SK-N-SH (cell line): ENCODE measurements around the gene RETREG2. TPM values are rescaled to one million over a fixed set of nuclear protein-coding genes. Genes with fewer than 3 reads are reported as not detected.

Experiments used
- CTCF ChIA-PET: fragments of 300-600, 350-600 bp; formaldehyde crosslinking; extraction: SDS; loops from one replicate; lab custom pipeline; 2021; lab: Yijun Ruan, JAX
- POLR2A ChIA-PET: fragments of 350-600 bp; sonication (Branson Sonifier 250); formaldehyde crosslinking; extraction: SDS; loops from one replicate; lab custom pipeline; 2020; ENCODE audit warnings: antibody characterized with exemption, inconsistent platforms; lab: Yijun Ruan, JAX
- DNase-seq: peaks from one replicate; pipeline ENCODE4 v3.0.0; 2012
- H2AFZ ChIP-seq: fragments of 200-600 bp; sonication (generic); 2 replicates; pipeline ENCODE4 v1.8.1; 2016; ENCODE audit warnings: antibody characterized with exemption, mild to moderate bottlenecking, low read depth
- H3F3A ChIP-seq: fragments of 200-600 bp; sonication (generic); replicated peaks from 2 replicates; pipeline ENCODE3; 2016; ENCODE audit warnings: antibody characterized with exemption, mild to moderate bottlenecking; ENCODE audit not compliant: insufficient read depth
- H3K27ac ChIP-seq, 2 experiments: fragments of 200-500 bp in 1 of 2; fragments of 200-600 bp in 1 of 2; sonication (Bioruptor generic) in 1 of 2; sonication (generic), shearing (Covaris generic) in 1 of 2; 2 replicates each; pipeline versions ENCODE4 v1.5.1 to v1.6.1; 2014 to 2016; ENCODE audit warnings: low read depth in 2 of 2, inconsistent platforms in 1 of 2, low read length in 1 of 2, mild to moderate bottlenecking in 1 of 2, mixed read lengths in 1 of 2
- H3K27me3 ChIP-seq: fragments of 200-600 bp; sonication (generic), shearing (Covaris generic); 2 replicates; pipeline ENCODE4 v1.6.1; 2016; ENCODE audit warnings: mixed run types; ENCODE audit not compliant: insufficient read depth
- H3K36me3 ChIP-seq, 2 experiments: fragments of 200-500 bp in 1 of 2; fragments of 200-600 bp in 1 of 2; sonication (Bioruptor generic) in 1 of 2; sonication (generic) in 1 of 2; replicated peaks in 1 of 2; 2 replicates each; pipeline versions ENCODE3 to v1.5.1; 2014 to 2016; ENCODE audit warnings: low read length in 1 of 2, mild to moderate bottlenecking in 1 of 2; ENCODE audit not compliant: insufficient read depth in 2 of 2, control insufficient read depth in 1 of 2
- H3K4me1 ChIP-seq, 2 experiments: fragments of 200-500 bp in 1 of 2; fragments of 200-600 bp in 1 of 2; sonication (Bioruptor generic) in 1 of 2; sonication (generic), shearing (Covaris generic) in 1 of 2; 2 replicates each; pipeline versions ENCODE4 v1.5.1 to v1.6.1; 2014 to 2016; ENCODE audit warnings: low read depth in 1 of 2, low read length in 1 of 2, mixed run types in 1 of 2; ENCODE audit not compliant: insufficient read depth in 2 of 2, control insufficient read depth in 1 of 2
- H3K4me2 ChIP-seq: fragments of 200-600 bp; sonication (generic), shearing (Covaris generic); 2 replicates; pipeline ENCODE4 v1.6.1; 2017; ENCODE audit warnings: mixed run types
- H3K4me3 ChIP-seq, 2 experiments: fragments of 200-500 bp in 1 of 2; fragments of 200-600 bp in 1 of 2; sonication (Bioruptor generic) in 1 of 2; sonication (generic), shearing (Covaris generic) in 1 of 2; 2 replicates each; pipeline versions ENCODE4 v1.5.1 to v1.8.1; 2014 to 2016; ENCODE audit warnings: low read depth in 2 of 2, inconsistent platforms in 1 of 2, low read length in 1 of 2, mild to moderate bottlenecking in 1 of 2, mixed read lengths in 1 of 2, moderate library complexity in 1 of 2
- H3K79me2 ChIP-seq: fragments of 200-600 bp; sonication (generic); 2 replicates; pipeline ENCODE4 v1.8.1; 2017; ENCODE audit warnings: mild to moderate bottlenecking; ENCODE audit not compliant: insufficient read depth
- H3K9ac ChIP-seq: fragments of 200-600 bp; sonication (generic); 2 replicates; pipeline ENCODE4 v1.6.1; 2017; ENCODE audit warnings: mixed run types
- H3K9me2 ChIP-seq: fragments of 200-600 bp; sonication (generic); 2 replicates; pipeline ENCODE4 v1.6.1; 2017; ENCODE audit warnings: mixed run types
- H3K9me3 ChIP-seq: fragments of 200-600 bp; sonication (generic); 2 replicates; pipeline ENCODE4 v1.6.1; 2017; ENCODE audit warnings: mixed run types, mild to moderate bottlenecking, moderate library complexity
- H4K20me1 ChIP-seq: fragments of 200-600 bp; sonication (generic); 2 replicates; pipeline ENCODE4 v1.6.1; 2017; ENCODE audit warnings: mild to moderate bottlenecking, mixed run types; ENCODE audit not compliant: insufficient read depth
- EP300 ChIP-seq, 2 experiments: IDR thresholded peaks; 2 replicates each; pipeline versions ENCODE4 v1.4.0 to v1.6.1; 2012; ENCODE audit warnings: borderline replicate concordance in 1 of 2, low read depth in 1 of 2, low read length in 1 of 2
- EZH2phosphoT487 ChIP-seq: fragments of 200-600 bp; sonication (generic); IDR thresholded peaks from 2 replicates; pipeline ENCODE4 v1.6.1; 2017; ENCODE audit warnings: low read depth, mixed run types, mild to moderate bottlenecking, antibody characterized with exemption, moderate library complexity, borderline replicate concordance
- FOXM1 ChIP-seq: IDR thresholded peaks from 2 replicates; pipeline ENCODE4 v1.4.0; 2012; ENCODE audit warnings: low read depth, mild to moderate bottlenecking
- GABPA ChIP-seq: IDR thresholded peaks from 2 replicates; pipeline ENCODE4 v1.4.0; 2012; ENCODE audit warnings: low read depth, mild to moderate bottlenecking
- GATA2 ChIP-seq: sonication (generic); formaldehyde crosslinking; IDR thresholded peaks from 2 replicates; pipeline ENCODE4 v1.5.0; 2020; ENCODE audit warnings: mild to moderate bottlenecking, missing genetic modification reagents
- JUND ChIP-seq: IDR thresholded peaks from 2 replicates; pipeline ENCODE4 v1.4.0; 2012
- MXI1 ChIP-seq: IDR thresholded peaks from 2 replicates; pipeline ENCODE4 v1.6.1; 2012; ENCODE audit warnings: mild to moderate bottlenecking, low read depth, low read length, improper control_type of control experiment
- POLR2AphosphoS5 ChIP-seq: IDR thresholded peaks from 2 replicates; pipeline ENCODE4 v1.6.1; 2012; ENCODE audit warnings: low read depth, low read length
- RAD21 ChIP-seq: IDR thresholded peaks from 2 replicates; pipeline ENCODE4 v1.6.1; 2012; ENCODE audit warnings: mild to moderate bottlenecking, low read length
- REST ChIP-seq: IDR thresholded peaks from 2 replicates; pipeline ENCODE4 v1.6.1; 2012; ENCODE audit warnings: mild to moderate bottlenecking, low read depth, low read length, moderate library complexity
- RFX5 ChIP-seq: IDR thresholded peaks from 2 replicates; pipeline ENCODE4 v1.6.1; 2012; ENCODE audit warnings: mild to moderate bottlenecking, improper control_type of control experiment, low read length
- RXRA ChIP-seq: IDR thresholded peaks from 2 replicates; pipeline ENCODE4 v1.4.0; 2012; ENCODE audit warnings: low read depth, mild to moderate bottlenecking, borderline replicate concordance
- SMC3 ChIP-seq: IDR thresholded peaks from 2 replicates; pipeline ENCODE4 v1.6.1; 2012; ENCODE audit warnings: low read depth, low read length, improper control_type of control experiment
- TEAD4 ChIP-seq: IDR thresholded peaks from 2 replicates; pipeline ENCODE4 v1.4.0; 2012; ENCODE audit warnings: mild to moderate bottlenecking, borderline replicate concordance; ENCODE audit not compliant: insufficient read depth
- WGBS: methylation state at CpG from one replicate; pipeline ENCODE4 v1.1.6; 2017; ENCODE audit warnings: low lambda C conversion rate; 5-methylcytosine and 5-hydroxymethylcytosine counted together
- polyA plus RNA-seq, 3 experiments: library from polyadenylated mRNA; depleted of rRNA; stranded (reverse); fragments of >200 nt; gene quantifications; 2 replicates each; pipeline ENCODE4 v1.2.3, GENCODE V29; 2012
- TF ChIP-seq, protein P1 (sequence below): IDR thresholded peaks from 2 replicates; pipeline ENCODE4 v1.4.0; 2012; ENCODE audit warnings: low read depth, borderline replicate concordance
- TF ChIP-seq, protein P2 (sequence below): fragments of 200-600 bp; sonication (generic); IDR thresholded peaks from 2 replicates; pipeline ENCODE4 v1.6.1; 2017; ENCODE audit warnings: antibody characterized with exemption, mild to moderate bottlenecking, moderate library complexity
- TF ChIP-seq, protein P3 (sequence below): IDR thresholded peaks from 2 replicates; pipeline ENCODE4 v1.4.0; 2012; ENCODE audit warnings: low read depth, borderline replicate concordance
- TF ChIP-seq, protein P4 (sequence below): fragments of 150-350 bp; IDR thresholded peaks from 2 replicates; pipeline ENCODE4 v1.6.1; 2016; ENCODE audit warnings: mild to moderate bottlenecking, low read depth, low read length

Gene RETREG2
- polyA plus RNA-seq, 1 of the 3 experiments (the other 2 are of a cell fraction): 74.6 TPM

DNA sequence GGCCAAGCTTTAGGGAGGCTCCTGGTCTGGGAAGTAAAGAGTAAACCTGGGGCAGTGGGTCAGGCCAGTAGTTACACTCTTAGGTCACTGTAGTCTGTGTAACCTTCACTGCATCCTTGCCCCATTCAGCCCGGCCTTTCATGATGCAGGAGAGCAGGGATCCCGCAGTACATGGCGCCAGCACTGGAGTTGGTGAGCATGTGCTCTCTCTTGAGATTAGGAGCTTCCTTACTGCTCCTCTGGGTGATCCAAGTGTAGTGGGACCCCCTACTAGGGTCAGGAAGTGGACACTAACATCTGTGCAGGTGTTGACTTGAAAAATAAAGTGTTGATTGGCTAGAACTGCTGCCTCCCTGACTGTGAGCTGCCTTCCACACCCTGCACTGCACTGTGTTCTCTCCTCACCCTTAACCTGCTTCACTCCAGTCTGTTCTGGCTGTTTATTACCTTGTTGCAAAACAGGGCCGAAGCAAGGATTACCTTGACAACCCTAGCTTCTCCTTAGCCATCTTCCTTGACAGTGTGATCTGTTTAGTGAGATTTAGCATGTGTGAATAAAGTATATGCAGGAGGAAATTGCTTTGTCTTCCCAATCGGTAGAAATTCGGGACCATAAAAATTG, 5.2 kb downstream of the RETREG2 start (continued):
- TF ChIP-seq, protein P1, sequence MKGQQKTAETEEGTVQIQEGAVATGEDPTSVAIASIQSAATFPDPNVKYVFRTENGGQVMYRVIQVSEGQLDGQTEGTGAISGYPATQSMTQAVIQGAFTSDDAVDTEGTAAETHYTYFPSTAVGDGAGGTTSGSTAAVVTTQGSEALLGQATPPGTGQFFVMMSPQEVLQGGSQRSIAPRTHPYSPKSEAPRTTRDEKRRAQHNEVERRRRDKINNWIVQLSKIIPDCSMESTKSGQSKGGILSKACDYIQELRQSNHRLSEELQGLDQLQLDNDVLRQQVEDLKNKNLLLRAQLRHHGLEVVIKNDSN: no peak
- TF ChIP-seq EP300 (IDR thresholded peaks at IDR 0.05; ENCODE audit: borderline replicate concordance in 1 of 2, low read depth in 1 of 2, low read length in 1 of 2): no peak
- TF ChIP-seq, protein P2, sequence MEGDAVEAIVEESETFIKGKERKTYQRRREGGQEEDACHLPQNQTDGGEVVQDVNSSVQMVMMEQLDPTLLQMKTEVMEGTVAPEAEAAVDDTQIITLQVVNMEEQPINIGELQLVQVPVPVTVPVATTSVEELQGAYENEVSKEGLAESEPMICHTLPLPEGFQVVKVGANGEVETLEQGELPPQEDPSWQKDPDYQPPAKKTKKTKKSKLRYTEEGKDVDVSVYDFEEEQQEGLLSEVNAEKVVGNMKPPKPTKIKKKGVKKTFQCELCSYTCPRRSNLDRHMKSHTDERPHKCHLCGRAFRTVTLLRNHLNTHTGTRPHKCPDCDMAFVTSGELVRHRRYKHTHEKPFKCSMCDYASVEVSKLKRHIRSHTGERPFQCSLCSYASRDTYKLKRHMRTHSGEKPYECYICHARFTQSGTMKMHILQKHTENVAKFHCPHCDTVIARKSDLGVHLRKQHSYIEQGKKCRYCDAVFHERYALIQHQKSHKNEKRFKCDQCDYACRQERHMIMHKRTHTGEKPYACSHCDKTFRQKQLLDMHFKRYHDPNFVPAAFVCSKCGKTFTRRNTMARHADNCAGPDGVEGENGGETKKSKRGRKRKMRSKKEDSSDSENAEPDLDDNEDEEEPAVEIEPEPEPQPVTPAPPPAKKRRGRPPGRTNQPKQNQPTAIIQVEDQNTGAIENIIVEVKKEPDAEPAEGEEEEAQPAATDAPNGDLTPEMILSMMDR: no peak

- no peak for DNase-seq
- Histone ChIP-seq H3K36me3 (peaks cover 50 to 52% of the 10 kb centered on the region in 2 experiments), H3K9me2 (no peaks in the 10 kb centered on the region), H3K9me3 (no peaks in the 10 kb centered on the region), H2AFZ (no peak overlapping the region), H3K9ac (no peak overlapping the region), H3K27ac (no peak overlapping the region), H3K4me2 (no peak overlapping the region), H3K4me1 (peaks cover 0 to 4% of the 10 kb centered on the region in 2 experiments; a peak in 2 of 4 replicates), H3K27me3 (no peaks in the 10 kb centered on the region), H4K20me1 (peaks cover 7% of the 10 kb centered on the region), H3K4me3 (no peak overlapping the region), H3F3A (peaks cover 13% of the 10 kb centered on the region), H3K79me2 (peaks cover 17% of the 10 kb centered on the region)
- ChIA-PET CTCF (interaction anchor here (1.2 to 4.1 kb wide), 4 partner anchors 9 to 111 kb away, joined by 3 to 12 read pairs (median 7); partner anchors contain the start of gene NHEJ1), POLR2A (no interaction called here)
- 95% methylated on average over 2 of the region's 2 CpGs for WGBS
- no peak for TF ChIP-seq RXRA
- TF ChIP-seq, protein P3, sequence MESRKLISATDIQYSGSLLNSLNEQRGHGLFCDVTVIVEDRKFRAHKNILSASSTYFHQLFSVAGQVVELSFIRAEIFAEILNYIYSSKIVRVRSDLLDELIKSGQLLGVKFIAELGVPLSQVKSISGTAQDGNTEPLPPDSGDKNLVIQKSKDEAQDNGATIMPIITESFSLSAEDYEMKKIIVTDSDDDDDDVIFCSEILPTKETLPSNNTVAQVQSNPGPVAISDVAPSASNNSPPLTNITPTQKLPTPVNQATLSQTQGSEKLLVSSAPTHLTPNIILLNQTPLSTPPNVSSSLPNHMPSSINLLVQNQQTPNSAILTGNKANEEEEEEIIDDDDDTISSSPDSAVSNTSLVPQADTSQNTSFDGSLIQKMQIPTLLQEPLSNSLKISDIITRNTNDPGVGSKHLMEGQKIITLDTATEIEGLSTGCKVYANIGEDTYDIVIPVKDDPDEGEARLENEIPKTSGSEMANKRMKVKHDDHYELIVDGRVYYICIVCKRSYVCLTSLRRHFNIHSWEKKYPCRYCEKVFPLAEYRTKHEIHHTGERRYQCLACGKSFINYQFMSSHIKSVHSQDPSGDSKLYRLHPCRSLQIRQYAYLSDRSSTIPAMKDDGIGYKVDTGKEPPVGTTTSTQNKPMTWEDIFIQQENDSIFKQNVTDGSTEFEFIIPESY: no peak
- no peak for TF ChIP-seq GATA2
- TF ChIP-seq, protein P2: no peak
- TF ChIP-seq RFX5: no peak
- TF ChIP-seq JUND: no peak
- no peak for TF ChIP-seq RAD21
- TF ChIP-seq TEAD4: no peak
- TF ChIP-seq, protein P4, sequence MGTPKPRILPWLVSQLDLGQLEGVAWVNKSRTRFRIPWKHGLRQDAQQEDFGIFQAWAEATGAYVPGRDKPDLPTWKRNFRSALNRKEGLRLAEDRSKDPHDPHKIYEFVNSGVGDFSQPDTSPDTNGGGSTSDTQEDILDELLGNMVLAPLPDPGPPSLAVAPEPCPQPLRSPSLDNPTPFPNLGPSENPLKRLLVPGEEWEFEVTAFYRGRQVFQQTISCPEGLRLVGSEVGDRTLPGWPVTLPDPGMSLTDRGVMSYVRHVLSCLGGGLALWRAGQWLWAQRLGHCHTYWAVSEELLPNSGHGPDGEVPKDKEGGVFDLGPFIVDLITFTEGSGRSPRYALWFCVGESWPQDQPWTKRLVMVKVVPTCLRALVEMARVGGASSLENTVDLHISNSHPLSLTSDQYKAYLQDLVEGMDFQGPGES: no peak
- TF ChIP-seq POLR2AphosphoS5: no peak
- no peak for TF ChIP-seq MXI1
- no peak for TF ChIP-seq FOXM1
- TF ChIP-seq SMC3: no peak
- TF ChIP-seq GABPA: no peak
- no peak for TF ChIP-seq EZH2phosphoT487
- TF ChIP-seq REST: no peak
Observed at GRCh38 chr2:219184121-219184520, 6.0 kb downstream of the RETREG2 start.
